Pons (tissue), 1 donor: ENCODE data around the gene CACNB1.

Experiments used
- DNase-seq: peaks from one replicate; pipeline ENCODE4 v3.0.0-alpha.2; 2016; ENCODE audit warnings: low spot score

Gene CACNB1

DNA sequence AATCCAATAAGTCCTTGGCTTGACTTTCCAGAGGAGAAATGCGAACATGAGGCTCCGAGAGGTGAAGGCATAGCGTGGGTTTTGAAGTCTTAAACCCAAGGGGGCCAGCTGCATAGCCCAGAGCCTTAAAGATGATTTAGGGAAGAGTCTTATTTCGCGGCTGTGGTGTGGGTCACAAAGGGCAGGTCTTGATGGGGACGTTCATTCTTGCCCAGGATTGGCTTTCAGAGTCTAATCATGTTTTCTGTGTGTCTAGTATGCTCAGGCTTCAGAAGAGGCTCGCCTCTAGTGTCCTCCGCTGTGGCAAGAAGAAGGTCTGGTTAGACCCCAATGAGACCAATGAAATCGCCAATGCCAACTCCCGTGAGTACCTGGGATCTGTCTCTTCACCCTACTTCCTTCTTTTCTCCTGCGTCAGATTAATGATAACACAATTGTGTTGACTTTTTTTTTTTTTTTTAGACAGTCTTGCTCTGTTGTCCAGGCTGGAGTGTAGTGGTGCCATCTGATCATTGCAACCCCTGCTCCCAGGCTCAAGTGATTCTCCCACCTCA lies 3.6 kb upstream of the CACNB1 start:
- no peak for DNase-seq

DNA sequence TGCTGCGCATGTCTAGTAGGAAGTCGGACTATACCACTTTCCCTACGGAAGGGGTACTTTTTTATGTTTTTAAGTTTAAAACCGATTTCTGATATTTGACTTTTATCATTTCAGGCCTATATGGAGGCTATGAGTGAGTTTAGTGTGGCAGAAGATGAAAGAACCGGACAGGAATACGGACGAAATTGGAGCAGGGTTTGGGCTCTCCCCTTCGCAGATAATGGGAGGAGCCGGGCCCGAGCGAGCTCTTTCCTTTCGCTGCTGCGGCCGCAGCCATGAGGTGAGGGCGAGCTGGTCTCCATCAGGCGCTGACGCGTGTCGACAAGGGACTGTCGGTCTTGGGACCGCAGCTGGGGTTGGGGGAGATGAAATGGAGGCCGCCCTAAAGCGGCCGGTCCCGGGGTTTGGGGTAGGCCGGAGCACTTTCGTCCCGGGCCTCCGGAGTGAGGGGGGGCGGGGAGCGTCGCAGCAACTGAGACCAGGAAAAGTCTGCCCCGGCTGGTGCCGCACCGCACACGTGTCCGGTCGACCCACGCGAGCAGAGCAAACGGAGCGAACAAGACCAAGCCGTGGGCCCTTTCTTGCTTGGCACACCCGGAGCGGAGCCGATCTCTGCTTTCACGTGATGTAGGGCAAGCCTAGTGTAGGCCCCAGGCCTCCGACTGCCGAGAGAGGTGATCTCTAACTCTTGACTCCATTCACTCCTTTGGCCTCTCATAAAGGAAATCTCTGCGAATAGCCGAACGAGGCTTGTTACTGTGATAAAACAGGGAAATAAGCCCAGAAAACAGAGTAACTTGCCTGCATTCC lies 2.8 kb upstream of the CACNB1 start, which contains the start of gene RPL19:
RPL19 (plus strand) TSS at position 214 of the 810 bp plus-strand sequence; CDS start at position 276, 62 bp downstream.
- peak; percentile 22 for DNase-seq

DNA sequence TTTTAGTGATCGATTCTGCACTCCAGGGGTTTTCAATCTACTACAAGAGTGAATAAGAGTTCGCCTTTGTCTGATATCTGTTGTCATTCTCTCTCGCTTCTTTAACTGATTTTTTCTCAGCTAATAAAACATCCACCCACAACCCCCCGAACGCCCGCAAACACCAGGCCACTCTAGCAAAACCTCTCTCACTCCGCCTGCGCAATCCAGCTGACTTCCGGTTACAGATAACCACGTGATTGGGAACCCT lies 2.3 kb upstream of the CACNB1 start:
- DNase-seq = peak; percentile 97

DNA sequence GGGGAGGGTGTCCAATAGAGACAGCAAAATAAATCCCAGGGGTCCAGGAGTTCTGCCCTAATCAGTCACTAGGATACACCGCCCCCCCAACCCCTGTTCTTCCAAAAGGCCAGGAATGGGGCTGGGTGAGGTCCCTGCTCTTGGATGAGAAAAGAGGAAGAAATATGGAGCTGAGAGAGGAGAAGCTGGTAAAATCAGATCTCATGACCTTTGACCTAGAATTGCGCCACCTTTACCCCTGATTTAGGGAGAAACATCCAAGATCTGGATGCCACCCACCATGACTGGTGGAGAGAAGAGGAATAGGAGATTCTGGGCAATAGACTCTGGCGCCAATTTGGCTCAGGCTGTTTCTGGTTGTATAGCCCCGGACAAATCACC lies 707 bp upstream of the CACNB1 start:
- peak; percentile 39 for DNase-seq

DNA sequence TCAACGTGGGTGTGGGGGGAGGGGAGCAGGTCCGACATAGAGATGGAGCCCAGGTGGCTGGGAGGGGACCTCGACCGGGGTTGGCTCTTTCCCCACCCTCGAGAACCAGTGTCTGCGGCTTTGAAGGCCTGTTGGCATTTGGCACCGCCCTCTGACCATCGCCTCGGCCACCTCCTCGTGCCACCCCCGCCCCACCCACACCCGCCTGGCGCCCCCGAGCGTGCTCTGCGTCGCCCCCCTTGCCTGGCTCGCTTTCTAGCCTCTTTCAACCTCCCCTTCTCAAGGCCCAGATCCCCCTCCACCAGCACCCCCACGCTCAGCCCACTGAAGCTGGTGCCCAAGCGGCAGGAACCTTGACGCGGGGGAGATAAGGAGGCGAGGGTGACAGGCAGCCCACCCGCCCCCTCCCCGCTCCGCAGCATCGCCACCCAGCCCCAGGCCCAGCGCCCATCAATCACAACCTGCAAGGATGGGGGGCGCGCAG lies 619 bp downstream of the CACNB1 start:
- DNase-seq = no peak

- no peak for DNase-seq
These were observed 1.1 kb downstream of the CACNB1 start for GRCh38 chr17:39196241-39196807.

DNA sequence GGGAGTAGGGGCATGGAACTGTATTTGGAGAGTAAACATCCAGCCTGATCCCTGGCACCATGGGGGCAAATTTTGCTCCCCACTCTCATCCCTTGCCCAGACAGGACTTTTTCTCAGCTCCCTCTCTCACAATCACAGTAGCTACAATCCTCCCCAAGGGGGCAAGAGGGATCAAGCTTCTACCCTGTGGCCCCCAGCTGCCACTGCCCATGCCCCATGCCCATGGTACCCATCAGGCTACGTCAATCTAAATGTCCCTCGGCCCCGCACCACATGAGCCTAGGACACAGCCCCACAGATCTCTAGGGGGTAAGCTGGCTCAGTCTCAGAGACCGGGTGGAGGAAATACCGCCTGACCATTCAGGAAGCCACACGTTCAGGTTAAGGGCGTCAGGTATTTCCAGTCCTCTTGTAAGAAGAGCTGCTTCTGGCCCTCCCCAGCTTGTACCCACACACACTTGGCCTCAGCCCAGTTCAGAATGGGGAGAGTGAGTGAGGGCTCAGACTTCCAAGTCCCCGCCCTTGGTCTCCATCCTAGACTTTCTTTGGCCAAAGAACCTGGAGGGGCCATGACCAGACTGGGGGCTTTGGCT lies 1.8 kb downstream of the CACNB1 start:
- no peak for DNase-seq

- DNase-seq = peak; percentile 34
These were observed 2.4 kb downstream of the CACNB1 start for GRCh38 chr17:39194985-39195524.

- DNase-seq = peak; percentile 62
These were observed 3.1 kb downstream of the CACNB1 start for GRCh38 chr17:39194089-39194984.

- no peak for DNase-seq
These were observed 4.1 kb downstream of the CACNB1 start for GRCh38 chr17:39193346-39193745.

DNA sequence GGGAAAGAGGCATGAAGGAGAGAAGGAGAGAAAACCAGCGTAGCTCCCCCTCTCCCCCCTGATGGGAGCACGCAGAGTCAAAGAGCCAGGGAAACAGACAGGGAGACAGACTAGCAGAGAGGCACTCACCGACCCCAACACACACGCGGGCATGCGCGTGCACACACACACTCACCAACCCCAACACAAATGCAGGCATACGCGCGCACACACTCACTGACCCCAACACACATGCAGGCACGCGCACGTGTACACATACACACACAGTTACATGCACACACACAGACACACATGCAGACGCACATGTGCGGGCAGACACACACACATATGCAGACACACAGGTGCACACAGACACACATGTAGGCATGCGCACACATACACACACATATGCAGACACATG lies 4.6 kb downstream of the CACNB1 start:
- no peak for DNase-seq

- DNase-seq = no peak
These were observed 5.5 kb downstream of the CACNB1 start for GRCh38 chr17:39191750-39192510.

DNA sequence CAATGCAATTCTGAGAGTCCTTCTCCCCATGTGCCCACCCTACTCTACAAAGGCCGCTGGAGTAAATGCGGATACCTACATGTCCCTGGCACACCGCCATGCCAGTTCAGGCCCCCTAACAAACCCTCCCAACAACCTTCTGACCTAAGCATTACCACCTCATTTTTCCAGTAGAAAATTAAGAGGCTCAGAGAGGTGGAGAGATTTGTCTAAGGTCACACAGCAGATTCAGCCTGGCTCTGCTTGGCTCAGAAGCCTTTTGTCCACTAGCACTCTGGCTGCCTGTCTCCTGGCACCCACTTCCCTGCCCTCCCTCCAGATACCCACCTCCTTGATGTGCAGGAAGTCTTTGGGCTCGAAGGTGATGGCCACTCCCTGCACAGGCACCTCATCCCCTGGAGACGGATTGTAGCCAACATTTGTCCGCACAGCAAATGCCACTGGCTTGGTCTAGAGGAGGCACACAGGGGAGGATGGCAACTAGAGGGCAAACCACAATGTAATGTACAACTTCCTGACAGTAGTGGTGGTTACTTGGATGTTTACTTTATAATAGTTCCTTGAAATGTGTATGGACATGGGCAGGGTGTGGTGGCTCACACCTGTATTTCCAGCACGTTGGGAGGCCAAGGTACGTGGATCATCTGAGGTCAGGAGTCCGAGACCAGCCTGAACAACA lies 10.2 kb downstream of the CACNB1 start:
- DNase-seq = no peak

DNA sequence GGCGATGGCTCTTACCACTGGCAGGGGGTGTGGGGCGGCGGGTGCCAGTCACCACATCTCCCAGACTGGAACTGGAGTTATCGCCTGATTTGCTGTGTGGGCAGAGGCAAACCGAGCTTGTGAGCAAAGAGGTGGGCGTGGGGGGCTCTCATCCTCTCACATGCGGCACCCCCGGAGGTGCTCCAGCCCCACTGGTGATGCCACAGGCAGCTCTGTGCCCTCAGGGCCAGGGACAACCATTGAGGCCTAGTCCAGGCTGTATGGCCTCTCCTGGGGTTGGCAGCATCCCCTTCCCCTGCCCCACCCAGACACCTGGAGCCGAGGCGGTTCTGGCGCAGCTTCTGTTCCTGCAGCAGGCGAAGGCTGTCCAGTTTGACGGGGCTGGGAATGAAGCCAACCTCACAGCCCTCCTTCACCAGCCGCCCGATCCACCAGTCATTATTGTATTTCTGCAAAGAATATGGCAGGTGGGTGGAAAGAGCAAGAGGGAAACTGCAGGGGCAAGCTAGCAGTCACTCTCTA lies 10.9 kb downstream of the CACNB1 start:
- DNase-seq = no peak

DNA sequence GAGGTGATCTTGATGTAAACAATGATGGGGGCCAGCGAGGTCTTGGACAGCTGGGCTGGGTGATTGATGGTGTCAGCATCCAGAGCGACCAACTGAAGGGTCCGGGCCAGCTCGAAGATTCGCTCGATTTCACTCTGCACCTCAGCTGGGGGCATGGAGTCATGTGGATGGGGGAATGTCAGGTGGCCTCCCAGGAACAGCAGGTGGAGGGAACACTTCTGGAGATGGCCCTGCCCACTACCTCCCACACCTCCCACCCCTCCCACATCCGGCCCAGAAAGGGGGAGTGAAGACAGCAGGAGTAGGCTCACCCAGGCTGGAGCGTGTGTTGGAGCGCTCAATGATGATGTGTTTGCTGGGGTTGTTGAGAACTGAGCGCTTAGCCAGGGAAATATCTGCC lies 13.7 kb downstream of the CACNB1 start:
- DNase-seq = no peak

- no peak for DNase-seq
These were observed 14.4 kb downstream of the CACNB1 start for GRCh38 chr17:39183045-39183444.

DNA sequence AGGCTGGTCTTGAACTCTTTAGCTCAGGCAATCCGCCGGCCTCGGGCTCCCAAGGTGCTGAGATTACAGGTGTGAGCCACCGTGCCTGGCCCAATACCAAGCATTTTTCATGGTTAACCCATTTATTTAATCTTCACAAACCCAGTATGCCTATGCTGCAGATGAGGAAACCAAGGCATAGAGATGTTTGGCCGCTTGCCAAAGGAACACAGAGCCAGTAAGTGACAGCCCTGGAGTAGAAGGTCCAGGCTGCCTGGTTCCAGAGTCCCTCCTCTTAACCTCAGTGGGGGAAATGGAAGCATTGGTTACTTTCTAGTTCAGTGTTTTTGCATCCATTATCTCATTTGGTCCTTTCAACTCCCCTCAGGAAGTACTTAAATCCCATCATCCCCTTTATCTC lies 16.2 kb downstream of the CACNB1 start:
- DNase-seq = no peak

GRCh38 chr17:39178536-39178935 lies 18.9 kb downstream of the CACNB1 start:
- DNase-seq = no peak

DNA sequence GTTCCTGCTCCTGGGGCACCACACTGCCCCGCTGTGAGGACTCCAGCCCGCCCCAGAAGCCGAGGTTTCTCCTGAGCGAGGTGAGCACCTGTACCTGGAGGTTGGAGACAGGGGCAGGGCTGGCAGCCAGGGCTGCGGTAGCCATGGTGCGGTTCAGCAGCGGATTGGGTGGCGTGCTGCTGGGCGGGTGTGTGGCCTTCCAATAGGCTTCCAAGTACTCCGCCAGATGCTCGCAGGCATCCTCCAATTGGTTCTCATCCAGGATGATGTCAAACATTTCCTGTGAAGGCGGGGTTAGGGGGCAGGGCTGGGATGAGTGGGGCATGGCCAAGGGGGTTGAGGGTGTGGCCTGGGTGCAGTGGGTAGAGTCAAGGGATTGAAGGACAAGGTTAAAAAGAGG lies 20.2 kb downstream of the CACNB1 start:
- no peak for DNase-seq

DNA sequence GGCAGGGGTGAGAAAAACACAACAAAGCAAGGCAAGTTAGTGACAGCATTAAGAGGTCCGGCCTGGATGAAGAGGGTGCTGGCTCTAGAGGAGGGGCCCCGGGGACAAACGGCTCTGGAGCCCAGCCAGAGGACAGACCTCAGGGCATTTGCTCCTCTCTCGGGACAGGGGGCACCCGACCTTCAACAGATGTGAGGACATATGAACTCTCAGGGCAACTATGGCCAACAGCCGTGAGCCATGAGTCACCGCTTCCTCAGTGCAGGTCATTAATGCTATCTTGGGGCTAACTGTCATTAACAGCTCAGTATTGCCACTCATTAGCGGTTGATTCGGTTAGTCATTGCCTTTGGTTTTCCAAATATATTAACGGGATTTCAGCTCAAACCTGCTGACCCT lies 21.8 kb downstream of the CACNB1 start:
- no peak for DNase-seq
